Effector CD4-positive, alpha-beta T cell (primary cell): Measurements from ENCODE around the gene VEGFC.

Experiments
- DNase-seq: peaks from one replicate; pipeline ENCODE4 v3.0.0-alpha.2; 2020

VEGFC gene

DNA sequence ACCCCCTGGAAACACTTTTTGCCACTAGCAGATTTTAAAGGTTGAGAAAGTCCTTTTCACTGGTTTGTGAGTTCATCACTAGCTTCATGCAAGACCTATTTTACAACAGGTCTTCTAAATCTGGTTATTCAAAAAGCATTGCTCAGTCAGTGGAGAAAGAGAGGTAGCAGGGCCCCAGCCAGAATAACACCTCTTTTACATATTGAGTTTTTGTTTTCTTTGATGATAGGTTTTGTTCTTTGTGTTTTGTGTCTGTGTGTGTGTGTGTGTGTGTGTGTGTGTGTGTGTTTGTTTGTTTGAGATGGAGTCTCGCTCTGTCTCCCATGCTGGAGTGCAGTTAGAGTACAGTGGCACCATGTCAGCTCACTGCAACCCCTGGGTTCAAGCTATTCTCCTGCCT lies 2.7 kb upstream of the VEGFC start:
- no peak for DNase-seq

DNA sequence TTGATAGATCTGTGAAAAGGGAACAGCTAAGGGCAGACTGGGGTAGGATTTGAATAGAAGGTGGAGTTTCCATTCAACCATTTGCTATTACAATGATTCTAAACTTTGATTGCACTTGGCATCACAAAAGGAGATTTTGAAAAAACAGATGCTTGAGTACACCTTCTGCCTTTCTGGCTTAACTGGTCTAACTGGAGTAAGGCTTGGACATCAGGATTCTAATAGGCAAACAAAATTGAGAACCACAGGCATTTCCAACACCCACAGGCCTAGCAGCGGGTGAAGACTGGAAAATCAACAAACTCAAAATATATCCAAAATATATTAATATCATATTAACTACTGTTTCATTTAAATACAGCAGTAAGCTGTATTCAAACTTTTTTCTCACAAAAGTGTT lies 1.9 kb upstream of the VEGFC start:
- no peak for DNase-seq

DNA sequence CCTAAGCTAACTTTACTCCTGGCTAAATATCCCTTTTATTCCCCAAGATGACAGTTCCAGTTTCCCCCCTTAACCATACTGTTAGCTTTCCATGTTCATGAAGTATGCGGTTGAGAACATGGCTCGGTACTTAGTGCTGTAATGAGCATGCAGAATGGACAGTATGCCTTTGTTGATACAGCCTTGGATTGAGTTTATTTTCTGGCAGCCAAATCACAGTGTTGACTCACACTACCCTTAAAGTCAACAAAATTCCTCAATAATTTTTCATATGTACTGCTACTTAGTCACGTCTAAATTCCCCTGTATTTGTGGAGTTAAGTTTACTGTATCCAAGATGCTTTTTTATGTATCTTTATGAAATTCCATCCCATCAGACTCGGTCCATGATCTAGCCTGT lies 1.4 kb upstream of the VEGFC start:
- DNase-seq: no peak

DNA sequence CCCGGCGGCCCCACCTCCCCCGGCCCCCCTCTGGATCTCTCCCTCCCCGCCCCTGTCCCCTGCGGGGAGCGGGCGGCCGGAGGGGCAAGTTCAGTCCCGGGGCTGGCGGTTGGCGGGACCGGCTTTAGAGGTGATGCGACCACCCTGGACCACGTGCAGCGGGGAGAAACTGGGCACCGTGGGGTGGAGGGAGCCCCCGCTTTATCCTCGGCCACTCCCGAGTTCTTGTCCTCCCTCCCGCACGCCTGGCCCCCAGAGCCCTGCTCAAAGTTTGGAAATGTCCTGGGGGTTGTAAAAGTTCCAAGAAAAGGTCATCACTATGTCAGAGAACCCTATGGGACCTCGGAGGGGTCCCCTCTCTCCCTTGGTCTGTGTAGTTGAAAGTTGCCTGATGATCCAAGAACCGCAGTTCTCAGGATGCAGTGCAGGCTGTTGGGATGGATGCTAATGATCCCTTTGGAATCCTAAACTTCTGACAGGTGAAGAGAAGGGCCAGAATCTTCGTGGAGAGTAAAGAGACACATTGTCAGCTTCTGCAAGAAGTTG lies 411 bp upstream of the VEGFC start:
- no peak for DNase-seq

DNA sequence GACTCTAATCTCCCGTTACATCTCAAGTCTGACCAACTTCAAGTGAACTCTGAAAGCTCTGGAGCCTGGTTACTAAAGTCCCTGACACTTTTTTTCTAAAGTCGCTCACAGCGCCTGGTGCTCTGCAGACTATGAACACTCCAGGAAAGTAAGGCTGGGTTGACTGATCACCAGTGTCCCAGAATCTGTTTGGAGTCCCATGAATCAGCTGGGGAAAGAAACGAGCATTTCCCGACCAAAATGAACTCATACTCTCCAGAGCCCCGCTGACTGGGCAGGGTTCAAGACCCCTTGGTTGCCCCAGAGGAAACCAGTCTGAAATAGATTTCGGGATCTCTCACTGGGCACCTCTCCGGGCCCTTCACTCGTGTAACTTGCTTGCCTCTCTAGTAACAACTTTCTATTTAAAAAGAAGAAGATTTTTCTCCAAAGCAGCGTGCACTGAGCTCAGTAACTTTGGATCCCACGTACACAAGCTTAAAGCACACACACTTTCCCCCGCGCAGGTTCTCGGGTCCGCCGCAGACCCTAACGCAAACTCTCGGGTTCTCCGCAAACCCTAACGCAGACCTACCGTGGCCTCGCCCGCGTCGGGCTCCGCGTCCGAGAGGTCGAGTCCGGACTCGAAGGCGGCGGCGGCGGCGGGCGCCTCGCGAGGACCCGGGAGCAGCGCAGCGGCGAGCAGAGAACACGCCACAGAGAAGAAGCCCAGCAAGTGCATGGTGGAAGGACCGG lies 964 bp downstream of the VEGFC start:
- no peak for DNase-seq

GRCh38 chr4:176790398-176790797 lies 2.3 kb downstream of the VEGFC start:
- DNase-seq: no peak

GRCh38 chr4:176789955-176790354 lies 2.8 kb downstream of the VEGFC start:
- no peak for DNase-seq

GRCh38 chr4:176788971-176789370 lies 3.8 kb downstream of the VEGFC start:
- no peak for DNase-seq

- no peak for DNase-seq
Observed at GRCh38 chr4:176788248-176788647, 4.5 kb downstream of the VEGFC start.

GRCh38 chr4:176784816-176785215 lies 7.9 kb downstream of the VEGFC start:
- DNase-seq: no peak

DNA sequence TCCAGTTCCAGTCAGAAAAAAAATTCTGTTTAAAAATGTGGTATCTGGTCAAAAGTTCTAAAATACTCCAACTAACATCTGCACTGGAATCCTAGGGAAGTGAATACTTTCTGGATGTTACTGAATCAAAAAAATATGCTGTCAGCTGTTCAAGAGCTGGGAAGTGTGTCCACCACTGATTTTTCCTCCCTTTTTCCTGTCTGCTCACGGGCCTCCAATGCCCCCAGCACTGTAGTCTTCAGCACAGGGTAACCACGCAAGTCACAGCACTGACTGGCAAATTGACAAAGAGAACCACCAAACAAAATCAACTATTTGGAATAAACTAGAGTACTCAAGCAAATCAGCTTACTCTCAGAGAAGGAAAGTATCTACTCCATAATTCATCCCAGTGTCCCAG lies 9.9 kb downstream of the VEGFC start:
- DNase-seq: no peak

- no peak for DNase-seq
Observed at GRCh38 chr4:176782191-176782590, 10.5 kb downstream of the VEGFC start.

- DNase-seq: no peak
Observed at GRCh38 chr4:176781739-176782100, 11.0 kb downstream of the VEGFC start.

DNA sequence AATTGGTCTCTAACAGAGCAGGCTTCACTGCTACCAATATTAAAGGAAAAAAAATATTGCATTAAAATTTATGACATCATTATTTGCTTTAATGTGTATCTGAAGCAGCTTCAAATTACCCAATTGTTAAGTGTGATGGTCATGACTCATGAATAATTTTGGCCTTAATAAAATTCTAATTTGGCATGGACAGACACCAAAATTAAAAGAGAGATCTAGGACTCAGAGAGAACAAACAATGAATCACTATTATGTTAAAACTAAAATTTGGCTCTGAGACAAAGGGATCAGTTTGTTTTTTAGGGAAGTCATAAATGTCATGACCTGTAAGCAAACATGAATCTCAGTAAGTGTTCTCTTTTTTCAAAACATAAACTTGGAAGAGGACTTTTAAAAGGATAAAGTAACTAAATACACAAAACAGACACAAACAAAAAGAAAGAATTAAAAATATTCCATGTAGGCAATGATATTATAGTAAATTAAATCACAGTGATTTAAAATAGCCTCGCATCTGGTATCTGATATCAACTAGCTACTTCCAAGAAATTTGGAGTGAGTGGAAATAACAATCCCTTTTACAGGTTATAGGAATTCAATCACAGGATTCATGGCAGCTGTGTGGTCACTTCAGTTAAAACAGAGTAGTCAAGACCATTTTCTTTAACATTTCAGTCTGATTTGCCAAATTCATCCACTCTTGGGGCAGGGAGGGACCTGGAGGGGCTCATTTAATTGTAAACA lies 11.6 kb downstream of the VEGFC start:
- DNase-seq: no peak

DNA sequence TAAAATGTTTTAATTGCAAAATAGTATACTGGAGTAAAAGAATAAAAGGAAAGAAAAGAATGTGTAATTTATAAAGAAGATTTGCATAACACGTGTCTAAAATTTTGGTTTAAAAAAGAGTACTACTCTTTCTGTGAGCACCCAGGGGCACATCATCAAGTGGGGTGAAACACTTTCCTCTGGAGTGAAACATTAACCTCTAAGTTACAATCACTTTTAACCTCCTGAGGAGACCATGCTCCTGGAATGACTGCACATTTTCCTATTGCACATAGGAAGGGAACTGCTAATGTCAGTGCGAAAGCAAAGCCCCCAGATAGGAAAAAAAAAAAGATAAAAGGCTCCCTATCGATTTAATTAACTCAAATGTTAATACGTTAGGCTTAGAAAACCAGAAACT lies 13.3 kb downstream of the VEGFC start:
- DNase-seq: no peak

GRCh38 chr4:176778491-176778890 lies 14.2 kb downstream of the VEGFC start:
- DNase-seq: no peak

DNA sequence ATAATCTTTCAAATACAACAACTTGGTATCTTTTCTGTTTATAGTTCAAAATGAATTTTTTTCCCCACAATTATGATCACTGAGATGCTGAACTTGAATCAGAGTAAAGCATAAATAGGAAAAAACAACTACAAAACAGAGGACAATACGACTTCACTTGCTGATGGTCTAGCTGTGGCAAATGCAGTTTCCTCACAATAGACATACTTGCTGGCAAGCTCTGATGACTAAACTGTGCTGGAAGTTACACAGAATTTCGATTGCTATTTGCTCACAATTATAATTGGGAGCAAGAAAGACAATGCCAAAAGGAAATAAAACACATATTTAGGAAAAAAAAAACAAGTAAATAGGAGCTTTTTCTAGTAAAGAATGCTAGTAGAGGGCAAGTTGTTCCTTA lies 14.7 kb downstream of the VEGFC start:
- no peak for DNase-seq

DNA sequence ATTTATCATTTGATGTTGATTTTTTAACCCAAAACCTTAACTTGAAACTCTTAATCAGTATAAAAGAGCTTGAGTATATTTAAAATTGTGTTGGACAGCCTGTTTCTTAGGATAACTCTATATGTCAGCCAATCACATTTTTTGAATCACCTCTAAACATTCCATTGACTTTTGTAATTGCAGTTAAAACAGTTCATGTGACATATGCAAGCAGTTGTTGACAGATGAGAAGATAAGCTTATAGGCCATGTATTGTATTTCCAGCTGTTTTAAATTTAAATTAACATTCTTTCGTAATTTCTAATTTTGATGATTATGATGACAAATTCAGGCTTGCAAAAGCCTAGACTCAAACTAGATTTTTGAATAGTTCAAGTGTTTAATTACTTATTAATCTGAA lies 17.4 kb downstream of the VEGFC start:
- DNase-seq: no peak

DNA sequence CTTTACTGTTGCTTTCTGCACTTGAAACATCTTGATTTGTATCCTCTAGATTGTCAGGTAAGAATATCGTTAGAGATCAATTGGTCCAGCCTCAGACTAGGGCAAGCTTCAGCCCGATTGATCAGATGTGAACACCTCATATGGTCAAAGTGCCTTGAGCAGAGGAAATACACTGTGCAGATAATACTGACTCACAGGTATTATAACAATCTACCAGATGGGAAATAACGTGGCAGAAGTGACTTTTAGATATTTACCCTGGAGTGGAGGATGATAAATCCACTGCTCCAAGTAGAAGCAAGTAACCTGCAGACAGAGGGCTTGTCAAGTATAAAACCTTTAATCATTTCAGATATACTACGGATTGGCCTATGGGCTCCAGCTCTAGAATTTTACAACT lies 17.9 kb downstream of the VEGFC start:
- no peak for DNase-seq

DNA sequence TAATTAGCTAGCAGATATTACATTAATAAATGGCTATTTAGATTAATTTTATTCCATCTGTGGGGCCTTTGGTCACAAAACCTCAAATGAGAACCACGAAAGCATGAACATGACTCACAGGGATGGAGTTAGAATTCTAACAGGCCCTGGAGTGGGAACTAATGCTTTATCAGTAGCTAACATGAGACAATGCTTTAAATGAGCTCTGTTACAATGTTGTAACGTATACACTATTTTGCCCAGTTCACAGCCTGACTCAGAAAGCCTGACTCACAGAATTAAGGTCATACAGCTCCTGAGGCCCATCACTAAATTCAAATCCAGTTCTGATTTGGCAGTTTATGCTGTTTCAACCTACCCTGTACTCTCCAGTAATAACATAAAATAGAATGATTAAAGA lies 23.2 kb downstream of the VEGFC start:
- DNase-seq: no peak

DNA sequence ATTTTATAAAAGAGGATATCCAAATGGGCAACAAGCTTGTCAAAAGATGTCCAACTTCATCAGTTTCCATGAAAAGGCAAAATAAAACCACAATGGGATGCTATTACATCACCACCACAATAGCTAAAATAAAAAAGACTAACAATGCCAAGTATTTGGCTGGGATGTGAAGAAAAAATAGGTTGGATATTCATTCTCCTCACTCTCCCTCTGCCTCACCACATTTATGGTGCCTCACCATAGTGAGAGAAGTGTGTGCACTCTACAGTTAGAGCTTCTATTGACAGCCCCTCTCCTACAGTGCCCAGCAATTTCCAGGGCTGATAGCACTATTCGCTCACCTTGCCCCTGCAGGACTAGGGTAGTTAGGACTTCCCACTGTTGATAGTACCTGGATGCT lies 25.5 kb downstream of the VEGFC start:
- no peak for DNase-seq

DNA sequence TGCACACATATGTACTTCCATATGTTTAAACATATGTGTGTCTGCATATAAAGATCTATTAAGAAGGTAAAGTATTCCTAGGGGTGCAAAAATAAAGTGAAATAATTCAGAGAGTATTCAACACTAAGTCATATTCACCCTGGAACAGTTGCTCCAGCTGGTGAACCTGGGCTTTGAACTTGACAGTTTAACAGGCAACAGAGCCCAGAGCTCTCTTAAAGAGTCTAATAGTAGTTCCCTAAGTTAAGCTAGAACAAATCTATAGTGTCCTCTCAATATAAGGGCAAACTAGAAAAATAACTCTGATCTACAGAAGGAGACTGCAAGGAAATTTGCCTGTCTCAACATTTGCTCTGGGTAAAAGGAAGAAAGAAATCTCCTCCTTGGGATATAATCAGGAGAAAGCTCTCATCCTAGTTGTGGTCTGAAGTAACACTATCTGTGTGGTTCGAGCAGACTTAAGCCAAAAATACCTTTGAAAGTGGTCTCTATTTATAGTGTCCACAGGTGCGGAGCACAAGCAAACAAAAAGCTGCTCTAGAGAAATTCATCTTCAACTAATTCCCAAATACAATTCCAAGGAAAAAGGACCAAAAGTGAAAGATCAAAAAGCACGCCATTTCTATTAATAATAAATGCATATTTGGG lies 29.9 kb downstream of the VEGFC start:
- no peak for DNase-seq

- no peak for DNase-seq
Observed at GRCh38 chr4:176761872-176762271, 30.9 kb downstream of the VEGFC start.

GRCh38 chr4:176760471-176760870 lies 32.3 kb downstream of the VEGFC start:
- no peak for DNase-seq
